Transverse colon (tissue), 3 donors: ENCODE measurements around the gene PUS7.
"Not testable (repeated sequence)": the region's sequence is repeated elsewhere in the genome, so short reads cannot be mapped to it uniquely, and the experiment has no call there.

Experiments used
- CTCF ChIP-seq, 5 experiments: fragments of 200-600 bp in 3 of 5; fragments of 450-650 bp in 2 of 5; sonication (generic) in 3 of 5; IDR thresholded peaks; 1 replicate in 2 of 5; 2 replicates in 3 of 5; pipeline ENCODE4 v1.5.1; 2016 to 2017; ENCODE audit warnings: antibody characterized with exemption in 5 of 5, inconsistent platforms in 3 of 5, mild to moderate bottlenecking in 2 of 5, moderate library complexity in 1 of 5
- EP300 ChIP-seq: sonication (generic); formaldehyde crosslinking; IDR thresholded peaks from one replicate; pipeline ENCODE4 v1.6.1; 2017; ENCODE audit warnings: antibody characterized with exemption, low read depth
- POLR2A ChIP-seq: fragments of 450-650 bp; IDR thresholded peaks from one replicate; pipeline ENCODE4 v1.6.1; 2016; ENCODE audit warnings: antibody characterized with exemption, mild to moderate bottlenecking, moderate library complexity

- not testable (repeated sequence) for TF ChIP-seq CTCF (IDR thresholded peaks at IDR 0.05); POLR2A; EP300
These were observed 84.7 kb downstream of the PUS7 start for GRCh38 chr7:105437356-105437755.
